Fibroblast of the conjunctiva (primary cell): Measurements from ENCODE around the gene RSRP1.
"Not testable (repeated sequence)": the region's sequence is repeated elsewhere in the genome, so short reads cannot be mapped to it uniquely, and the experiment has no call there.

Experiments used
- DNase-seq: peaks from one replicate; pipeline ENCODE4 v3.0.0-alpha.2; 2010; ENCODE audit warnings: low read depth

RSRP1 gene

GRCh38 chr1:25256578-25256965, 9.3 kb upstream of the RSRP1 start:
- no peak for DNase-seq

- DNase-seq, result no peak
These were observed 8.7 kb upstream of the RSRP1 start for GRCh38 chr1:25255706-25256577.

DNA sequence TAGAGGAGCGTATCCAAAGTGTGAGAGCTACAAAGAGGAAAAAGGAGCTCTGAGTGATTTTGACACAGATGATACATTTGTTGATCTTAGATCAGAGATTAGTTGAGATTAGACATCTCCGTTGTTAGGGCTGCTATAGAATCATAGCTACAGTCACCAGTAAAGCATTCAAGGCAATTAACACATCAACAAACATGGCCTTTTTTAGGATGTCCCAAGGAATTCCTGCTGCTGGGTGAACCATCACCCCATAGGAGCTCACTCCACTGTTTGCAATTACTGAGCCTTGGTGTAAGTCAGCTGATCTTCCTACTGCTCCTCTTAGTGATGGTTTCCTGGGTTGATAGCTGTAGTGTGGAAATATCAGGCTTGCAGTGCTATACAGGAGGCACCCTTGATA, 6.7 kb upstream of the RSRP1 start:
- no peak for DNase-seq

GRCh38 chr1:25247829-25248754, 838 bp upstream of the RSRP1 start:
- no peak for DNase-seq

DNA sequence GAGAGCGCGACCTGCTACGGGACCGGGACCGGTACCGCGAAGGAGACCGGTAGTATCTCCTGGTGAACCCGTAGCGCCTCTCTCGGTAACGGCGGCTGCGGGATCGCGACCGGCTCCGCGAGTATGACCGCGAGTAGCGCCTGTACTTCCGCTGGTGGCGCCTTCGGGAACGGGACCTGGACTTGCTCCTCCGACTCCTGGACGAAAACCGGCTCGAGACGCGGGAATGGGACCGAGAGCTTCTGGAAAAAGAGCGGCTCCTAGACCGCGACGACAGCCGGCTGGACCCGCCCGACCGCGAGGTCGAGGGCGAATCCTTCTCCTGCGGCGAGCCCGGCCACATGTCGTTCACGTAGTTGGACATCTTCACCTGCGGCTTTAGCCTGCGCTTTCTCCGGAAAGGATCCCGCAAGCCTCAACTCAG, 642 bp downstream of the RSRP1 start:
- DNase-seq, result no peak

GRCh38 chr1:25245809-25246599, 1.2 kb downstream of the RSRP1 start:
- DNase-seq, result no peak

GRCh38 chr1:25245393-25245792, 1.9 kb downstream of the RSRP1 start:
- no peak for DNase-seq

DNA sequence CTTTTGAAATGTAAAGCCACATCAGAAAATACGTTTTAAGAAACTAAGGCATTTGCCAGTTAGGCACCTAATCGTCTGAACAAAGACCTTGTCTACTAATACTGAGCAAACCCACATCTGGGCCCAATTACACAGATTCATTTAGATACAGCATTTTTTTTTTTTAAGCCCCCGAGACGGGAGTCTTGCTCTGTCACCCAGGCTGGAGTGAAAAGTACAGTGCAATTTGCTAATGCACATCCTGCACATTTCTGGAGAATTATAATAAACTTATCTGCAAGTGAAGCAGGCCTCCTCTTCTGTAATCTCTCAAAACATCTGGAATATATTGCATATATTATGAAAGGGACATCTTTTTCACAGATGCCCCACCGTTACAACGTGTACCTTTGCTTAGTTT, 3.3 kb downstream of the RSRP1 start:
- DNase-seq, result no peak

GRCh38 chr1:25239681-25240541, 7.3 kb downstream of the RSRP1 start:
- peak; percentile 79 for DNase-seq

DNA sequence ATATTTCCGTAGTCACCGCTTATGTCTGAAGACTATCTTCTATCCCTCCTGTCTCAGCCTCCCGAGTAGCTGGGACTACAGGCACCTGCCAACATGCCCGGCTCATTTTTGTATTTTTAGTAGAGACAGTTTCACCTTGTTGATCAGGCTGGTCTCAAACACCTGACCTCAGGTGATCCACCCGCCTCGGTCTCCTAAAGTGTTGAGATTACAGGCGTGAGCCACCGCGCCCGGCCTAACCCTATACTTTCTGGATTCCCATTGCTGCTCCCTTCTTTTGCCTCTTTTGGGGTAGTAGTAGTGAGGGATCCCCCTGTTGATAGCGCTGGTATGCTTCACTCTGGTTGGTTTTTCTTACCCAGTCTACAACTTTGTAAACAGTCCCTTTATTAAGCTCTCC, 9.2 kb downstream of the RSRP1 start:
- no peak for DNase-seq

DNA sequence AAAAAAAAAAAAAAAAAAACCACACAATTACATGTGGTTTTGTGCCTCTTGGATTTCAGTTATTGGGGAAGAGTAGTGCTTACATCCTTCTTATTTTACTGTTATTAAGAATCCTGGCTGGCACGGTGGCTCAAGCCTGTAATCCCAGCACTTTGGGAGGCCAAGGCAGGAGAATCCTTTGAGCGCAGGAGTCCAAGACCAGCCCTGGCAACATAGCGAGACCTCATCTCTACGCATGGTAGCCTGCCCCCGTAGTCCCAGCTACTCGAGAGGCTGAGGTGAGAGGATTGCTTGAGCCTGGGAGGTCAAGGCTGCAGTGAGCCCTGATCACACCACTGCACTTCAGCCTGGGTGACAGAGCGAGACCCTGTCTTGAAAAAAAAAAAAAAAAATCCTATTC, 11.0 kb downstream of the RSRP1 start:
- DNase-seq, result not testable (repeated sequence)

DNA sequence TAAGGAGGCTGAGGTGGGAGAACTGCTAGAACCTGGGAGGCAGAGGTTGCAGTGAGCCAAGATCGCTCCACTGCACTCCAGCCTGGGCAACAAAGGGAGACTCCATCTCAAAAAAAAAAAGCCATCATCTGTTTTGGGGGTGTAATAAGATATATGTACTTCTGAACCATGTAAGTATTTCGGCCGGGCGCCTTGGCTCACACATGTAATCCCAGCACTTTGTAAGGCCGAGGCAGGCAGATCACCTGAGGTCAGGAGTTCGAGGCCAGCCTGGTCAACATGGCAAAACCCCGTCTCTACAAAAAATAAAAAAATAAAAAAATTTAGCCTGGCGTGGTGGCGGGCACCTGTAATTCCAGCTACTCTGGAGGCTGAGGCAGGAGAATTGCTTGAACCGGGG, 11.8 kb downstream of the RSRP1 start:
- DNase-seq, result not testable (repeated sequence)

GRCh38 chr1:25232866-25233784, 14.1 kb downstream of the RSRP1 start:
- DNase-seq, result peak; percentile 87

- DNase-seq, result peak; percentile 90
These were observed 15.0 kb downstream of the RSRP1 start, which contains the start of gene SYF2 for GRCh38 chr1:25232027-25232865. Gene SYF2 (minus strand): TSS chr1:25232502. CDS start chr1:25232467, 35 bp downstream.

GRCh38 chr1:25223471-25223870, 23.8 kb downstream of the RSRP1 start:
- DNase-seq, result no peak

GRCh38 chr1:25222606-25223005, 24.6 kb downstream of the RSRP1 start:
- no peak for DNase-seq

GRCh38 chr1:25220666-25221065, 26.6 kb downstream of the RSRP1 start:
- no peak for DNase-seq

DNA sequence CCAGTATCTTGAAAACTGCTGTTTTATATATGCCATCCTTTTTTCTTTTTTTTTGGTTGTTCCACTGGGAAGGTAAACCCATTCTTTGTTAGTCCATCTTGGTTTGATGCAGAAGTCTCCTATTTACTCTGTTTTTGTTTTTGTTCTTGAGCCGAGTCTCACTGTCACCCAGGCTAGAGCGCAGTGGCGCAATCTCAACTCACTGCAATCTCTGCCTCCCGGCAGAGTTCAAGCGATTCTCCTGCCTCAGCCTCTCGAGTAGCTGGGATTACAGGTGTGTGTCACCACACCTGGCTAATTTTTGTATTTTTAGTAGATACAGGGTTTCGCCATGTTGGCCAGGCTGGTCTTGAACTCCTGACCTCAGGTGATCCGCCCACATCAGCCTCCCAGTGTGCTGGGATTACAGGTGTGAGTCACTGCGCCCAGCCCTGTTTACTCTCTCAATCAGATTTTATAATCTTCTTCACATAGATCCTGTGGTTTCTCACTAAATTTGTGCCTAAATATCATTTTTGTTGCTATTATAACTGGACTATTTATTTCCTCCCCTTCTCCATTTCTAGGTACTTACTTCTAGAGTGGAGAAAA, 27.5 kb downstream of the RSRP1 start:
- no peak for DNase-seq
